RWPE2 (cell line): ENCODE measurements around the gene FYB1.
A peak's percentile ranks its signal among the peaks of the same experiment; 100 is the strongest.
"Not testable (repeated sequence)": the region's sequence is repeated elsewhere in the genome, so short reads cannot be mapped to it uniquely, and the experiment has no call there.

Experiments used
- ATAC-seq: fragments of 200-7000 bp; cut with Tn5 transposase; 3 replicates; pipeline ENCODE4 v1.9.1; 2021; ENCODE audit warnings: low read depth
- DNase-seq: peaks from one replicate; pipeline ENCODE4 v3.0.0-alpha.2; 2020; ENCODE audit warnings: low spot score
- H3K27ac ChIP-seq: fragments of 450-650 bp; 2 replicates; pipeline ENCODE4 v1.5.1; 2017; ENCODE audit warnings: mild to moderate bottlenecking; ENCODE audit not compliant: poor library complexity, severe bottlenecking
- H3K27me3 ChIP-seq: fragments of 250-450 bp; sonication (Bioruptor Pico); 2 replicates; pipeline ENCODE4 v1.5.1; 2021; ENCODE audit warnings: mild to moderate bottlenecking, moderate library complexity; ENCODE audit not compliant: insufficient read depth, poor library complexity, severe bottlenecking
- H3K36me3 ChIP-seq: fragments of 250-450 bp; sonication (Bioruptor Pico); 2 replicates; pipeline ENCODE4 v1.5.1; 2020; ENCODE audit warnings: low read depth, mild to moderate bottlenecking, moderate library complexity
- H3K4me1 ChIP-seq: fragments of 250-450 bp; sonication (Bioruptor Pico); 2 replicates; pipeline ENCODE4 v1.5.1; 2021; ENCODE audit warnings: mild to moderate bottlenecking, moderate library complexity; ENCODE audit not compliant: insufficient read depth, poor library complexity, severe bottlenecking
- H3K4me3 ChIP-seq: fragments of 250-450 bp; sonication (Bioruptor Pico); 2 replicates; pipeline ENCODE4 v1.5.1; 2021; ENCODE audit warnings: mild to moderate bottlenecking, moderate library complexity; ENCODE audit not compliant: severe bottlenecking
- H3K9me3 ChIP-seq: fragments of 250-450 bp; sonication (Bioruptor Pico); 2 replicates; pipeline ENCODE4 v1.5.1; 2021; ENCODE audit warnings: mild to moderate bottlenecking, moderate library complexity; ENCODE audit not compliant: severe bottlenecking
- TF ChIP-seq, protein P1 (sequence below): fragments of 450-650 bp; IDR thresholded peaks from one replicate; pipeline ENCODE4 v1.5.1; 2017; ENCODE audit warnings: mild to moderate bottlenecking, moderate library complexity; ENCODE audit not compliant: poor library complexity, severe bottlenecking

The FYB1 gene

DNA sequence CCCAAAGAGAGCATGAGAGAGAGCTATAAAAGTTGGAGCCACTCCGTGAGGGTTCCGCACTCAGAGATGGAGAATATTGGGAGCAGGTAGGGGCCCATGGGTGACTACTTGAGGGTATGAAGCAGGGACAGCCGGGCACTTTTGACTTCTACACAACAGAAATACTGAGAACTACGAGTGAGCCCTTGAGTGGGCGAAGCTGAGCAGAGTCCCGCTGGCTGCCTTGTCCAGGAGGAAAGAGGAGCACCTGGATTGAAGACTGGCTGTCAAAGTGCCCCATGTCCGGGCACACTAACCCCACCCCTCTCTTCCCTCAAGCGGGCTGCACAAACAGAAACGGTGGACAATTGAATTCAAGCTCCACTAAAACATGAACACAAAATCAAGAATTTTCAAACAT lies 33.6 kb downstream of the FYB1 start:
- H3K27me3 ChIP-seq: no peaks in the 10 kb centered on the region
- H3K36me3 ChIP-seq: no peaks in the 10 kb centered on the region
- no peak overlapping the region for H3K4me3 ChIP-seq
- H3K4me1 ChIP-seq: no peaks in the 10 kb centered on the region
- TF ChIP-seq, protein P1, sequence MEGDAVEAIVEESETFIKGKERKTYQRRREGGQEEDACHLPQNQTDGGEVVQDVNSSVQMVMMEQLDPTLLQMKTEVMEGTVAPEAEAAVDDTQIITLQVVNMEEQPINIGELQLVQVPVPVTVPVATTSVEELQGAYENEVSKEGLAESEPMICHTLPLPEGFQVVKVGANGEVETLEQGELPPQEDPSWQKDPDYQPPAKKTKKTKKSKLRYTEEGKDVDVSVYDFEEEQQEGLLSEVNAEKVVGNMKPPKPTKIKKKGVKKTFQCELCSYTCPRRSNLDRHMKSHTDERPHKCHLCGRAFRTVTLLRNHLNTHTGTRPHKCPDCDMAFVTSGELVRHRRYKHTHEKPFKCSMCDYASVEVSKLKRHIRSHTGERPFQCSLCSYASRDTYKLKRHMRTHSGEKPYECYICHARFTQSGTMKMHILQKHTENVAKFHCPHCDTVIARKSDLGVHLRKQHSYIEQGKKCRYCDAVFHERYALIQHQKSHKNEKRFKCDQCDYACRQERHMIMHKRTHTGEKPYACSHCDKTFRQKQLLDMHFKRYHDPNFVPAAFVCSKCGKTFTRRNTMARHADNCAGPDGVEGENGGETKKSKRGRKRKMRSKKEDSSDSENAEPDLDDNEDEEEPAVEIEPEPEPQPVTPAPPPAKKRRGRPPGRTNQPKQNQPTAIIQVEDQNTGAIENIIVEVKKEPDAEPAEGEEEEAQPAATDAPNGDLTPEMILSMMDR: no peak
- H3K9me3 ChIP-seq: no peaks in the 10 kb centered on the region
- ATAC-seq (no peak), DNase-seq (no peak)
- H3K27ac ChIP-seq: no peak overlapping the region

DNA sequence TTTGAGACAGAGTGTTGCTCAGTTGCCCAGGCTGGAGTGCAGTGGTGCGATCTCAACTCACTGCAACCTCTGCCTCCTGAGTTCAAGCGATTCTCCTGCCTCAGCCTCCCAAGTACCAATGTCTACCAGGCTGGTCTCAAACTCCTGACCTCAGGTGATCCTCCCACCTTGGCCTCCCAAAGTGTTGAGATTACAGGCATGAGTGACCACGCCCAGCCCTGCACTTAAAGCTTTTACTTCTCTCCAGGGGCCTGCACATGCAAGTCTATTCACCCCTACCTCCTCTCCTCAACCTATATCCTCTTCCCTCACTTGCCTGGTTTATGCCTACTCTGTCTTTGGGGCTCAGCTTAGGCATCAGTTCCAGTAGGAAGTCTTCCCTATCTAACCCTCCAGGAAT lies 39.8 kb downstream of the FYB1 start:
- H3K9me3 ChIP-seq, H3K4me1 ChIP-seq: not testable (repeated sequence)

GRCh38 chr5:39178861-39179260 lies 40.5 kb downstream of the FYB1 start:
- Histone ChIP-seq H3K27ac (no peak overlapping the region), H3K4me1 (peaks cover 5% of the 10 kb centered on the region), H3K27me3 (no peaks in the 10 kb centered on the region), H3K9me3 (no peaks in the 10 kb centered on the region), H3K4me3 (no peak overlapping the region), H3K36me3 (no peaks in the 10 kb centered on the region)
- TF ChIP-seq, protein P1: no peak
- DNase-seq (no peak), ATAC-seq (no peak)

More for the DNA sequence above, 39.8 kb downstream of the FYB1 start:
- not testable (repeated sequence) for H3K36me3 ChIP-seq, ATAC-seq, H3K4me3 ChIP-seq, H3K27me3 ChIP-seq, H3K27ac ChIP-seq, DNase-seq

DNA sequence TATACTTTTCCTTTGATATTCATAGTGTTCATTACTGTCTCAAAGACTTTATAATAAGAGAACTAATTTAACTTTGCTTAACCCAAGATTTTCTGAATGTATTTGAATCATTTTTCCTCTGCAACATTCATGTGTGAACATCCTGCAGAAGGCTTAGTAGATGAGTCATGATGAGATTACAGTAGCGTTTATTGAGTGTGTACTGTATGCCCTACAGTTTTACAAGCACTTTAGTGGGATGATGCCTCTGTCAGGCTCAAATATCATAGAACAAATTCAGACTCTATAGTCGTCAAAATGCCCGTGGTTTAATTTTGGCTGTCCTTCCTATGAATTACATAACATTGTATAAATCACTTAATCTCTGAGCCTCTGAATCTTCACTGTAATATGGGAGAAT lies 41.2 kb downstream of the FYB1 start:
- Histone ChIP-seq H3K27ac (no peak overlapping the region), H3K27me3 (no peaks in the 10 kb centered on the region), H3K36me3 (no peaks in the 10 kb centered on the region), H3K4me3 (no peak overlapping the region), H3K4me1 (peaks cover 5% of the 10 kb centered on the region), H3K9me3 (no peaks in the 10 kb centered on the region)
- peak; percentile 82 for ATAC-seq
- TF ChIP-seq, protein P1: no peak
- DNase-seq: no peak

DNA sequence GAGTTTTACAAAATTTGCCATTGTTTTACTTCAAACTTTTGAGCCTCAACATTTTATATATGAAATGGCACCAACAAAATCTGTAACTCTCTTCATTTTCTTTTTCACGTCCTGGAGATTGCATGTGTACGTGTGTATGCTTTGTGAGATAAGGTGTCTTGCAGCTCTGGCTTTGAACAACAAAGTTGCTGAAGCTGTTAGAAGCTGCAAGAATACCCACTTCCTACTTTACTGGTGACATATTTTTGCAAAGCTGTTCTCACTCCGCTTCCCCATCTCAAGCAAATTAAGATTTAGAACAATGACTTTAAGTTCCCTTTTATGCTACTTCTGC lies 41.8 kb downstream of the FYB1 start:
- H3K27me3 ChIP-seq: no peaks in the 10 kb centered on the region
- H3K27ac ChIP-seq: no peak overlapping the region
- H3K4me1 ChIP-seq: peaks cover 5% of the 10 kb centered on the region
- no peak for ATAC-seq
- TF ChIP-seq, protein P1: no peak
- H3K4me3 ChIP-seq: no peak overlapping the region
- H3K9me3 ChIP-seq: no peaks in the 10 kb centered on the region
- H3K36me3 ChIP-seq: no peaks in the 10 kb centered on the region
- no peak for DNase-seq
